Measurements from ENCODE around the gene FGF19. TPM values are rescaled to one million over a fixed set of nuclear protein-coding genes. Genes with fewer than 3 reads are reported as not detected.

Gene FGF19
- total and polyA plus RNA-seq, 5 donors: not detected

DNA sequence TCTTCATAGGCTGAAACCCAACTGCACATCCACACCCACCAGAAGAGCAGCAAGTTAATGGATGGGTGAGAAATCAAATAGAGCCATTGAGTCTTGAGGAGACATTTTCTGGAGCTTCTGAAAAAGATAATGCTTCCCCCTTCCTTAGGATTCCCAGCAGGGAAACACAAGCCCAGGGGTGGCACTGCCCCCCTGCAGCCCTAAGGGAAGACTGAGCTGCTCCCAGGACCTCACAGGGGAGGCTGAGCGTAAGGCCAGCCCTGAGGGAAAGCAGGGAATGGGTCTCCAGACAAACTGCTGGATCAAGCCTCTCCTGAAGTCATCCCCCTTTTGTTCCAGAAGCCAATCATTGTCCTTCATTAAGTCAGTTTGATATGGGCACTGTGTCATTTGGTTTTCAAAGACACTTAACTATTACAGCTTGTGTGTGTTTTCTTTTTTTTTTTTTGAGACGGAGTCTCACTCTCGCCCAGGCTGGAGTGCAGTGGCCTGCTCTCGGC is 43.8 kb downstream of the FGF19 start:
- DNase-seq: peak in 1 of 3 donors; percentile 10
- ATAC-seq: no peak
- Histone ChIP-seq H3K4me3 (ENCODE audit: low read length) (no peak overlapping the region), H3K9me3 (ENCODE audit: control insufficient read depth, low read length) (no peaks in the 10 kb centered on the region), H3K27ac (ENCODE audit: low read length) (no peak overlapping the region), H3K27me3 (ENCODE audit: control insufficient read depth, insufficient read depth) (no peaks in the 10 kb centered on the region), H3K4me1 (ENCODE audit: control insufficient read depth, insufficient read depth, low read length) (peaks cover 2% of the 10 kb centered on the region)
- intact Hi-C loops (cut with DNase I): no loop called here
- 97% methylated on average over 4 of the region's 4 CpGs for WGBS

DNA sequence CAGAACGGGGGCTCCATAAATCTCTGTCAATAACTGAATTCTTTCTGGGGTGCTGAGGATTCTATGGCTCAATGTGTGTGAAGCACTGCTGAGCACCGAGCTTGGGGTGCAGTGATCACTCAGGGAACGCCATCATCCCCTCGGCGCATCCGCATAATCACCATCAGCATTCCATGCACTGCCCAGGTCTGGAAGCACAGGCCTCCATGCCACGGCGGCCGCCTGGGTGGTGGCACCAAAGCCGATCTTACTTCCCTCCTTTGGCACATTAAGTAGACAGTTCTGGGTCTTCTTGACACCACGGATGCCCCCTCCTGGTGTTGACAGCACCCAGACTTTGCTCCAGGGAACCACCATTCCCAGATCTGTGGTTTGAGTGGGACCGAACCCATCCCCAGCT is 44.2 kb downstream of the FGF19 start:
- DNase-seq (peak in 1 of 3 donors; percentile 19), ATAC-seq (no peak)
- Histone ChIP-seq H3K27me3 (ENCODE audit: control insufficient read depth, insufficient read depth) (no peaks in the 10 kb centered on the region), H3K4me3 (ENCODE audit: low read length) (no peak overlapping the region), H3K4me1 (ENCODE audit: control insufficient read depth, insufficient read depth, low read length) (peaks cover 2% of the 10 kb centered on the region), H3K27ac (ENCODE audit: low read length) (no peak overlapping the region), H3K9me3 (ENCODE audit: control insufficient read depth, low read length) (no peaks in the 10 kb centered on the region)
- 92% methylated on average over 12 of the region's 12 CpGs for whole genome bisulfite sequencing
- intact Hi-C loops (cut with DNase I): no loop called here

DNA sequence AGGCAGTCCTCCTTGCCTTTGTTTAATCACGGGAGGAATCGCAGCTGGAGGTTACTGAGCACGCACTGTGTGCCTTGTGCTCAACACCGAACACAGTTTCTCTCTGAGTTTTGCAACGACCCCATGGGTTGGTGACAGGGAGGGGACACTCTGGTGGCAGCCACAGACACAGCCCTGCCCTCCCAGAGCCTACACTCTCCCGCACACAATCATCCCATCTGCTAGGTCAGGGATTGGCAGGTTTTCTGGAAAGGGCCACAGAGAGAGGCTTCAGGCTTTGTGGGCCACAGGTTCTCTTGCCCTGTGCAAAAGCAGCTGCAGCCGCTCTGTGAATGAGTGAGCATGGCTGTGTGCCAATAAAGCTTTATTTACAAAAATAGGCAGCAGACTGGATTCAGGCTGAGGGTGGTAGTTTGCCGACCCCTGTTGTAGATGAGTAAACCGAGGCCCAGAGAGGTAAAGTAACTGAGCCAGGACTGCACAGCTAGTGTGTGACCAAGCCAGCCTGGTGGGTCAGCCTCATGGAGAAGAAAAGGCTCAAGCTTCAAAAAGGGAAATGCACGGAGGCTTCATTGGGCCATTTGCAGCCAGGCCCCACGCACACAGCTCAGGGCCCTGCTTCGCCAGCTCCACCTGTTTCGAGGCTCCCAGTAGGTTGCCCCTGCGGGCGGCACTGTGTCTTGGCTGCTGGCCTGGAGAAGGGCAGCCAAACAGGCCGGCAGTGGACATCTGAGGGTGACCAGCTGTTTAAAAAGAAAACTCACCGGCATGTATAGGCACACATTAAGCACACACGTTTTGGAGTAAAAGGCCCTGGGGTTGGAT is 45.0 kb downstream of the FGF19 start:
- DNase-seq: peak; percentile 10 to 47 (median 18)
- no peak for ATAC-seq
- no peak overlapping the region for H3K27ac ChIP-seq (ENCODE audit: low read length)
- no peaks in the 10 kb centered on the region for H3K9me3 ChIP-seq (ENCODE audit: control insufficient read depth, low read length)
- H3K4me3 ChIP-seq (ENCODE audit: low read length): no peak overlapping the region
- no peaks in the 10 kb centered on the region for H3K27me3 ChIP-seq (ENCODE audit: control insufficient read depth, insufficient read depth)
- intact Hi-C loops (cut with DNase I): no loop called here
- whole genome bisulfite sequencing: 81% methylated on average over 18 of the region's 18 CpGs
- H3K4me1 ChIP-seq (ENCODE audit: control insufficient read depth, insufficient read depth, low read length): peaks cover 2% of the 10 kb centered on the region

- WGBS: 54% methylated on average over 27 of the region's 27 CpGs
- H3K27ac ChIP-seq (ENCODE audit: low read length): no peak overlapping the region
- H3K27me3 ChIP-seq (ENCODE audit: control insufficient read depth, insufficient read depth): no peaks in the 10 kb centered on the region
- H3K4me3 ChIP-seq (ENCODE audit: low read length): no peak overlapping the region
- H3K4me1 ChIP-seq (ENCODE audit: control insufficient read depth, insufficient read depth, low read length): peaks cover 2% of the 10 kb centered on the region
- DNase-seq: peak; percentile 14 to 43 (median 29)
- ATAC-seq: no peak
- H3K9me3 ChIP-seq (ENCODE audit: control insufficient read depth, low read length): no peaks in the 10 kb centered on the region
- intact Hi-C loops (cut with DNase I): no loop called here
Observed at GRCh38 chr11:69657911-69658625, 45.8 kb downstream of the FGF19 start.

DNA sequence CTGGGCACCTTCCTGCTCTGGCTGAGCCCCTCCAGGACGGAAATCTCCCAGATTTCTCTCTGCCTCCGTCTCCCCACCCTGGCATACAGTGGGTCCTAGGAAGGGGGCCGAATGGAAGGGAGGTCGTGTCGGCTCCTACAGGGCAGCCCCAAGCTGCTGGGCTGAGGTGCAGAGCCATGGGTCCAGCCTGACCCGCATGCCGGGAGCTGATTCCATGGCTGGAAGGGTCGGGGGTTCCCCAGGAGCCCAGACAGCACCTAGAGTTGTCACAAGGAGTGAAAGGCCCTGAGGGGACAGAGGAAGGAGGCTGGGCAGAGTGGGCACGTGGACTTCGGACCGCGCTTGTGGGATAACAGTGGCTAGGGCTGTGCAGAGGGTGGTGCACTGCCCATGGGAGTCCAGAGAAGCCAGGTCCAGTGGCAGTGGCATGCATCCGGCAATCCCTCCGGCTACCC is 46.3 kb downstream of the FGF19 start:
- Histone ChIP-seq H3K9me3 (ENCODE audit: control insufficient read depth, low read length) (no peaks in the 10 kb centered on the region), H3K4me3 (ENCODE audit: low read length) (no peak overlapping the region), H3K27me3 (ENCODE audit: control insufficient read depth, insufficient read depth) (no peaks in the 10 kb centered on the region), H3K4me1 (ENCODE audit: control insufficient read depth, insufficient read depth, low read length) (no peaks in the 10 kb centered on the region), H3K27ac (ENCODE audit: low read length) (no peak overlapping the region)
- DNase-seq: peak in 2 of 3 donors; percentile 37 to 41
- intact Hi-C loops (cut with DNase I): no loop called here
- ATAC-seq: no peak
- 87% methylated on average over 14 of the region's 14 CpGs for WGBS

DNA sequence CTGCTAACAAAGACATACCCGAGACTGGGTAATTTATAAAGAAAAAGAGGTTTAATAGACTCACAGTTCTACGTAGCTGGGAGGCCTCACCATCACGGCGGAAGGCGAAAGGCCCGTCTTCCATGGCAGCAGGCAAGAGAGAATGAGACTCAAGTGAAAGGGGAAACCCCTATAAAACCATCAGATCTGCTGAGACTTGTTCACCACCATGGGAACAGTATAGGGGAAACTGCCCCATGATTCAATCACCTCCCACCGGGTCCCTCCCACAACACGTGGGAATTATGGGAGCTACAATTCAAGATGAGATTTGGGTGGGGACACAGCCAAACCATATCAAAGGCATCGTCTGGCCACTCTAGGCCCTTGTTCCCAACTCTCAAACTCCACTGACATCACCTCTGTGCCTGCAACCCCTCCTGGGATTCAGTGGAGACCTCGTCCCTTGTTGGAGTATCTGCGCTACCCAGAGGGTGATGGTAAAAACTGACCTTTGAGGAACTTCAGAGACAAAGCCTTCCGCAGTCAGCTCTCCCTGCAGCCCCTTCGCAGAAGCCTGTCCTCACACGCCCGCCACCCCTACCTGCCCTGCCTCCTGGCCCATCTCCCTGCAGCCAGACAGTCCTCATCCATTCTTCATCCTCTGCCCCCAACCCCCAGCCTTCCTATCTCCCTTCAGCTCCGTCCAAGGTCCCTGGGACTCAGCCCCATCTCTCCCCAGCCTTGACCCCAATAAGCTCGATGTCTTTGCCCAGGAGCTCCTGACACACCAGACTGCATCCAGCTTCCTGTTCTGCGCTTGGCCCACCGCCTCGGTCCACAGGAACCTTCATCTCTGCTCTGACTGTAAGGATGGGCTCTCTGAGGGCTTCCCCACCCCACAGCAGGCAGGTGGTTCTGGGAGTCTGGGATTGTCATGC is 47.0 kb downstream of the FGF19 start:
- peak; percentile 12 to 29 (median 16) for DNase-seq

DNA sequence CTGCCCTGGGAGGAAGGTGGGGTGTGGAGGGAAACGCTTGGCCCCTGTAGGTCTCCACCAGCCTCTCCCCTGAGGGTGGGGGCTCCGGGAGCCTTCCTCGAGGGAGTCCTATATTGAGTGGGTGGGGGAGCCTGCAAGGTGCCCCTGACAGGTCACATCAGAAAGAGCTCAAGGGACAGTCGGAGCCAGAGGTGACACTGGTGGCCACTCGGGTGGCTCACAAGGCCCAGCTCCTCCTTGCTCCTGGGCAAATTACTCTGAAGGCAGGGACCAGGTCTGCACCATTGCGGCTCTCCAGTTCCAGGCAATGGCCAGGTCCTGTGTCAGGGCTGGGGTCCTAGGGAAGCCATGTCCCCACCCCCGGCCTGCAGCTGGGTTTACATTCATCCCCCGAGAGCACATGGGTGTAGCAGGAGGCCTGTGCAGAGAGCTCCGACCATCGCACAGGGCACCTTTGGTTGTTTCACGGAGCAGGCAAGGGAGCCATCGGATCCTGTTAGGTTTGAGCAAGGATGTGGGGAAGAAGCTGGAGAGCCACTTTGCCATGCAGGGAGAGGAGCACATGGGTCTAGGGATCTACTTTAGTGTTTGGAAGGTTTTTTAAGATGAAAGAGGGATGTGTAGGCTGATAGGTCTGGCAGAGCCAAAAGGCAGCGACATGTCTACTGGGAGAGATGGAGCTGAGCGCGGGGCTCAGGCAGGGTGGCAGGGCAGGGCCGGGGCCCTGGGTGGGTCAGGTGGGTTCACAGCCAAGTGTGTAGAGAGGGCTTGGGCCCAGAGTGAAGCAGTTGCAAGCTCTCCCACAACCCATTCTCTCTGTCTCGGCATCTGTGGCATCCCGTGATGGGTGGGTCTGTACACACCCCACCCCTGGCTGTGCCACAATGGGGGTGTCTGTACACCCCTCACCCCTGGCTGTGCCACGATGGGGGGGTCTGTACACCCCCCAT is 48.1 kb downstream of the FGF19 start:
- WGBS: 81% methylated on average over 19 of the region's 19 CpGs

More for the DNA sequence above, 47.0 kb downstream of the FGF19 start:
- H3K27me3 ChIP-seq (ENCODE audit: control insufficient read depth, insufficient read depth): no peaks in the 10 kb centered on the region
- no peak for ATAC-seq
- H3K27ac ChIP-seq (ENCODE audit: low read length): no peak overlapping the region
- H3K4me1 ChIP-seq (ENCODE audit: control insufficient read depth, insufficient read depth, low read length): no peaks in the 10 kb centered on the region
- no peak overlapping the region for H3K4me3 ChIP-seq (ENCODE audit: low read length)
- WGBS: 81% methylated on average over 20 of the region's 20 CpGs
- intact Hi-C loops (cut with DNase I): no loop called here
- H3K9me3 ChIP-seq (ENCODE audit: control insufficient read depth, low read length): no peaks in the 10 kb centered on the region

GRCh38 chr11:69654660-69655478 is 49.0 kb downstream of the FGF19 start:
- H3K4me3 ChIP-seq (ENCODE audit: low read length): no peak overlapping the region
- no peaks in the 10 kb centered on the region for H3K27me3 ChIP-seq (ENCODE audit: control insufficient read depth, insufficient read depth)
- no peaks in the 10 kb centered on the region for H3K4me1 ChIP-seq (ENCODE audit: control insufficient read depth, insufficient read depth, low read length)
- H3K27ac ChIP-seq (ENCODE audit: low read length): no peak overlapping the region
- WGBS: 64% methylated on average over 27 of the region's 27 CpGs
- DNase-seq: peak; percentile 14 to 32 (median 26)
- H3K9me3 ChIP-seq (ENCODE audit: control insufficient read depth, low read length): no peaks in the 10 kb centered on the region
- ATAC-seq: no peak
- intact Hi-C loops (cut with DNase I): no loop called here

More for the DNA sequence above, 48.1 kb downstream of the FGF19 start:
- no peak for ATAC-seq
- no peaks in the 10 kb centered on the region for H3K9me3 ChIP-seq (ENCODE audit: control insufficient read depth, low read length)
- H3K4me3 ChIP-seq (ENCODE audit: low read length): no peak overlapping the region
- DNase-seq: peak in 1 of 3 donors; percentile 21
- H3K27ac ChIP-seq (ENCODE audit: low read length): no peak overlapping the region
- intact Hi-C loops (cut with DNase I): no loop called here
- no peaks in the 10 kb centered on the region for H3K4me1 ChIP-seq (ENCODE audit: control insufficient read depth, insufficient read depth, low read length)
- H3K27me3 ChIP-seq (ENCODE audit: control insufficient read depth, insufficient read depth): no peaks in the 10 kb centered on the region

DNA sequence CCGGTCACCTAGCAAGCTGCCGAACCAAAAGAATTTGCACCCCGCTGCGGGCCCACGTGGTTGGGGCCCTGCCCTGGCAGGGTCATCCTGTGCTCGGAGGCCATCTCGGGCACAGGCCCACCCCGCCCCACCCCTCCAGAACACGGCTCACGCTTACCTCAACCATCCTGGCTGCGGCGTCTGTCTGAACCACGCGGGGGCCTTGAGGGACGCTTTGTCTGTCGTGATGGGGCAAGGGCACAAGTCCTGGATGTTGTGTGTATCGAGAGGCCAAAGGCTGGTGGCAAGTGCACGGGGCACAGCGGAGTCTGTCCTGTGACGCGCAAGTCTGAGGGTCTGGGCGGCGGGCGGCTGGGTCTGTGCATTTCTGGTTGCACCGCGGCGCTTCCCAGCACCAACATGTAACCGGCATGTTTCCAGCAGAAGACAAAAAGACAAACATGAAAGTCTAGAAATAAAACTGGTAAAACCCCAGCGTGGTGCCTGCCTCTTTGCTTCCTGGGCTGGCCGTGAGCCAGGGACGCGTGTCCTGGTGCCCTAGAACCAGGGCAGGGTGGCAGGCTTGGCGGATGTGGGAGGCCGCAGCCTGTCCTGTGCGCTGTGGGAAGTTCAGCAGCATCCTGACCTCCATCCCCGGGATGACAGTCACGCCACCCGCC is 49.7 kb downstream of the FGF19 start:
- peak; percentile 17 to 58 (median 52) for DNase-seq
- ATAC-seq: no peak
- H3K27ac ChIP-seq (ENCODE audit: low read length): no peak overlapping the region
- WGBS: 81% methylated on average over 38 of the region's 38 CpGs
- no peaks in the 10 kb centered on the region for H3K9me3 ChIP-seq (ENCODE audit: control insufficient read depth, low read length)
- intact Hi-C loops (cut with DNase I): no loop called here
- H3K4me1 ChIP-seq (ENCODE audit: control insufficient read depth, insufficient read depth, low read length): no peaks in the 10 kb centered on the region
- no peak overlapping the region for H3K4me3 ChIP-seq (ENCODE audit: low read length)
- H3K27me3 ChIP-seq (ENCODE audit: control insufficient read depth, insufficient read depth): no peaks in the 10 kb centered on the region
